WERI-Rb-1 (cell line): Measurements from ENCODE around the gene CACUL1.

ENCODE experiments used
- DNase-seq: peaks from one replicate; pipeline ENCODE4 v3.0.0-alpha.2; 2020
- H3K27ac ChIP-seq: fragments of 250-450 bp; sonication (Bioruptor Pico); 2 replicates; pipeline ENCODE4 v1.5.1; 2020; ENCODE audit warnings: mild to moderate bottlenecking, moderate library complexity
- H3K27me3 ChIP-seq: fragments of 250-450 bp; sonication (Bioruptor Pico); 2 replicates; pipeline ENCODE4 v1.5.1; 2021; ENCODE audit warnings: mild to moderate bottlenecking, low read depth, moderate library complexity; ENCODE audit not compliant: insufficient read depth, severe bottlenecking
- H3K36me3 ChIP-seq: fragments of 250-450 bp; sonication (Bioruptor Pico); 2 replicates; pipeline ENCODE4 v1.5.1; 2020; ENCODE audit warnings: mild to moderate bottlenecking, moderate library complexity
- H3K4me3 ChIP-seq: 2 replicates; pipeline ENCODE4 v1.5.1; 2011; ENCODE audit warnings: low read depth, mild to moderate bottlenecking, control low read depth, low read length
- H3K9me3 ChIP-seq: fragments of 250-450 bp; sonication (Bioruptor Pico); 2 replicates; pipeline ENCODE4 v1.5.1; 2021; ENCODE audit warnings: mild to moderate bottlenecking, moderate library complexity; ENCODE audit not compliant: severe bottlenecking
- CTCF ChIP-seq: IDR thresholded peaks from 2 replicates; pipeline ENCODE4 v1.5.1; 2011; ENCODE audit warnings: low read depth, mild to moderate bottlenecking, control low read depth, inconsistent platforms, low read length

The CACUL1 gene

GRCh38 chr10:118708571-118708970 lies 46.2 kb downstream of the CACUL1 start:
- Histone ChIP-seq H3K4me3 (no peak overlapping the region), H3K27ac (no peak overlapping the region), H3K9me3 (no peaks in the 10 kb centered on the region), H3K27me3 (no peaks in the 10 kb centered on the region), H3K36me3 (peaks cover 4% of the 10 kb centered on the region)
- no peak for DNase-seq
- no peak for TF ChIP-seq CTCF

- no peak overlapping the region for H3K27ac ChIP-seq
- H3K27me3 ChIP-seq, result no peaks in the 10 kb centered on the region
- DNase-seq, result no peak
- H3K4me3 ChIP-seq, result no peak overlapping the region
- TF ChIP-seq CTCF, result no peak
- H3K9me3 ChIP-seq, result no peaks in the 10 kb centered on the region
- H3K36me3 ChIP-seq, result peaks cover 4% of the 10 kb centered on the region; the same call in 1 of the 2 replicates
Observed at GRCh38 chr10:118704711-118705110, 50.1 kb downstream of the CACUL1 start.

GRCh38 chr10:118701529-118702323 lies 53.0 kb downstream of the CACUL1 start:
- peaks cover 6% of the 10 kb centered on the region for H3K36me3 ChIP-seq
- H3K27me3 ChIP-seq, result no peaks in the 10 kb centered on the region
- no peaks in the 10 kb centered on the region for H3K9me3 ChIP-seq
- no peak for DNase-seq
- no peak overlapping the region for H3K27ac ChIP-seq
- TF ChIP-seq CTCF, result no peak
- H3K4me3 ChIP-seq, result no peak overlapping the region

- no peaks in the 10 kb centered on the region for H3K9me3 ChIP-seq
- H3K4me3 ChIP-seq, result no peak overlapping the region
- peaks cover 9% of the 10 kb centered on the region for H3K36me3 ChIP-seq
- no peak for DNase-seq
- H3K27me3 ChIP-seq, result no peaks in the 10 kb centered on the region
- H3K27ac ChIP-seq, result no peak overlapping the region
- TF ChIP-seq CTCF, result no peak
Observed at GRCh38 chr10:118698421-118698820, 56.3 kb downstream of the CACUL1 start.

- no peak for DNase-seq
- TF ChIP-seq CTCF, result no peak
- no peaks in the 10 kb centered on the region for H3K9me3 ChIP-seq
Observed at GRCh38 chr10:118694848-118695247, 59.9 kb downstream of the CACUL1 start.

GRCh38 chr10:118692872-118693271 lies 61.9 kb downstream of the CACUL1 start:
- Histone ChIP-seq H3K9me3 (no peaks in the 10 kb centered on the region), H3K27me3 (no peaks in the 10 kb centered on the region), H3K36me3 (peaks cover 16% of the 10 kb centered on the region), H3K27ac (no peak overlapping the region), H3K4me3 (no peak overlapping the region)
- TF ChIP-seq CTCF, result no peak
- DNase-seq, result no peak

More at GRCh38 chr10:118694848-118695247, 59.9 kb downstream of the CACUL1 start:
- Histone ChIP-seq H3K4me3 (no peak overlapping the region), H3K36me3 (peaks cover 19% of the 10 kb centered on the region), H3K27ac (no peak overlapping the region), H3K27me3 (no peaks in the 10 kb centered on the region)
